WTC11 (cell line): ENCODE results near the gene HEPACAM. TPM values are rescaled to one million over a fixed set of nuclear protein-coding genes. Genes with fewer than 3 reads are reported as not detected.

Experiments used
- ATAC-seq: fragments of 200-7000 bp; cut with Tn5 transposase; 2 replicates; pipeline ENCODE4 v1.10.0; 2021; ENCODE audit warnings: mild to moderate bottlenecking, moderate library complexity
- CTCF ChIA-PET: fragments of 300-600 bp; sonication (Branson Sonifier 250); formaldehyde crosslinking; loops from one replicate; lab custom pipeline; 2021; ENCODE audit warnings: antibody characterized with exemption; lab: Charles Lee
- POLR2A ChIA-PET: fragments of 350-600 bp; sonication (Branson Sonifier 250); formaldehyde crosslinking; loops from one replicate; lab custom pipeline; 2021; ENCODE audit warnings: antibody characterized with exemption; lab: Charles Lee
- DNase-seq: peaks from one replicate; pipeline ENCODE4 v3.0.0; 2021; ENCODE audit warnings: low spot score
- H3K27ac Mint-ChIP-seq: 2 replicates; pipeline ENCODE4 v1.8.0; 2021; ENCODE audit warnings: mixed read lengths
- H3K27me3 Mint-ChIP-seq: 2 replicates; pipeline ENCODE4 v1.8.0; 2021; ENCODE audit warnings: low read depth, mild to moderate bottlenecking, moderate library complexity, mixed read lengths
- H3K36me3 Mint-ChIP-seq: 2 replicates; pipeline ENCODE4 v1.8.0; 2021; ENCODE audit warnings: mixed read lengths
- H3K4me1 Mint-ChIP-seq: 2 replicates; pipeline ENCODE4 v1.8.0; 2022; ENCODE audit warnings: mixed read lengths
- H3K4me3 Mint-ChIP-seq: 2 replicates; pipeline ENCODE4 v1.8.0; 2021; ENCODE audit warnings: mild to moderate bottlenecking, moderate library complexity, mixed read lengths
- H3K9me3 Mint-ChIP-seq: 2 replicates; pipeline ENCODE4 v1.8.0; 2021; ENCODE audit warnings: mixed read lengths
- AR ChIP-seq: fragments of 250-450 bp; sonication (Bioruptor Pico); IDR thresholded peaks from 2 replicates; pipeline ENCODE4 v1.9.0; 2021; ENCODE audit warnings: mild to moderate bottlenecking
- CDX4 ChIP-seq: fragments of 250-450 bp; sonication (Bioruptor Pico); IDR thresholded peaks from 2 replicates; pipeline ENCODE4 v1.9.0; 2021; ENCODE audit warnings: moderate library complexity, mild to moderate bottlenecking, inconsistent platforms, borderline replicate concordance
- ESRRA ChIP-seq: sonication (generic); formaldehyde crosslinking; IDR thresholded peaks from 2 replicates; pipeline ENCODE4 v1.8.1; 2022; ENCODE audit warnings: mild to moderate bottlenecking, missing genetic modification reagents, borderline replicate concordance
- FOXK1 ChIP-seq: sonication (generic); formaldehyde crosslinking; IDR thresholded peaks from 2 replicates; pipeline ENCODE4 v1.8.0; 2022; ENCODE audit warnings: mild to moderate bottlenecking, moderate library complexity, missing genetic modification reagents
- FOXP1 ChIP-seq: sonication (generic); formaldehyde crosslinking; IDR thresholded peaks from 2 replicates; pipeline ENCODE4 v1.8.0; 2022; ENCODE audit warnings: missing genetic modification reagents, mild to moderate bottlenecking, moderate library complexity, borderline replicate concordance
- FOXP4 ChIP-seq: sonication (generic); formaldehyde crosslinking; IDR thresholded peaks from 2 replicates; pipeline ENCODE4 v1.8.0; 2022; ENCODE audit warnings: mild to moderate bottlenecking, missing genetic modification reagents
- IRF1 ChIP-seq: sonication (generic); formaldehyde crosslinking; IDR thresholded peaks from 2 replicates; pipeline ENCODE4 v1.8.0; 2023; ENCODE audit warnings: missing genetic modification reagents
- IRF2 ChIP-seq: sonication (generic); formaldehyde crosslinking; IDR thresholded peaks from 2 replicates; pipeline ENCODE4 v1.8.0; 2022; ENCODE audit warnings: low read depth, missing genetic modification reagents, borderline replicate concordance
- MLX ChIP-seq: sonication (generic); formaldehyde crosslinking; IDR thresholded peaks from 2 replicates; pipeline ENCODE4 v1.8.1; 2023; ENCODE audit warnings: mild to moderate bottlenecking, missing genetic modification reagents, moderate library complexity
- NFE2L1 ChIP-seq: sonication (generic); formaldehyde crosslinking; IDR thresholded peaks from 2 replicates; pipeline ENCODE4 v1.8.1; 2023; ENCODE audit warnings: missing genetic modification reagents
- NFYB ChIP-seq: sonication (generic); formaldehyde crosslinking; conservative IDR thresholded peaks from 2 replicates; pipeline ENCODE4 v1.8.0; 2022; ENCODE audit warnings: low read depth, missing genetic modification reagents
- NR3C1 ChIP-seq: sonication (generic); formaldehyde crosslinking; conservative IDR thresholded peaks from 2 replicates; pipeline ENCODE4 v1.8.1; 2023; ENCODE audit warnings: low read depth, mild to moderate bottlenecking, missing genetic modification reagents
- SMAD3 ChIP-seq: sonication (generic); formaldehyde crosslinking; IDR thresholded peaks from 2 replicates; pipeline ENCODE4 v1.8.0; 2022; ENCODE audit warnings: missing genetic modification reagents, mild to moderate bottlenecking, borderline replicate concordance
- SP1 ChIP-seq: sonication (generic); formaldehyde crosslinking; conservative IDR thresholded peaks from 2 replicates; pipeline ENCODE4 v1.8.1; 2022; ENCODE audit warnings: missing genetic modification reagents
- USF2 ChIP-seq: sonication (generic); formaldehyde crosslinking; IDR thresholded peaks from 2 replicates; pipeline ENCODE4 v1.8.1; 2023; ENCODE audit warnings: mild to moderate bottlenecking, missing genetic modification reagents, moderate library complexity
- ZBTB21 ChIP-seq: sonication (generic); formaldehyde crosslinking; IDR thresholded peaks from 2 replicates; pipeline ENCODE4 v1.8.1; 2023; ENCODE audit warnings: mild to moderate bottlenecking, missing genetic modification reagents, borderline replicate concordance
- ZNF121 ChIP-seq: sonication (generic); formaldehyde crosslinking; IDR thresholded peaks from 2 replicates; pipeline ENCODE4 v1.8.0; 2023; ENCODE audit warnings: missing genetic modification reagents
- ZNF423 ChIP-seq: fragments of 250-450 bp; sonication (Bioruptor Pico); IDR thresholded peaks from 2 replicates; pipeline ENCODE4 v2.1.2; 2022; ENCODE audit warnings: mild to moderate bottlenecking, moderate library complexity
- total RNA-seq: library from RNA; stranded (reverse); gene quantifications from 3 replicates; pipeline ENCODE4 v1.2.3, GENCODE V29; 2021

Gene HEPACAM
- total RNA-seq, 1 experiment from 2014 or later: not detected

GRCh38 chr11:124876818-124877630, 58.8 kb downstream of the HEPACAM start:
- CTCF ChIA-PET: interaction anchor here (0.6 to 3.4 kb wide), 50 partner anchors 8 to 692 kb away, joined by 3 to 40 read pairs (median 5); partner anchors contain the start of genes CCDC15, ESAM, HEPACAM and MSANTD2
- Mint-ChIP-seq H3K9me3 (no peaks in the 10 kb centered on the region), H3K27me3 (peaks cover 54% of the 10 kb centered on the region), H3K27ac (peak overlapping the region; percentile 81), H3K36me3 (no peaks in the 10 kb centered on the region), H3K4me3 (peak overlapping the region; percentile 75), H3K4me1 (peaks cover 22% of the 10 kb centered on the region)
- peak; percentile 65 for DNase-seq
- no peak for ATAC-seq
- POLR2A ChIA-PET: interaction anchor here (0.5 to 1.5 kb wide), 5 partner anchors 10 to 538 kb away, joined by 3 to 7 read pairs (median 4); no protein-coding TSS in a partner anchor
- 0 out of 2 replicates have a peak, but pooled peaks have one; percentile 30 for TF ChIP-seq ZBTB21 (CRISPR knock-in tag)
- no peak for TF ChIP-seq AR
- 0 out of 2 replicates have a peak, but pooled peaks have one; percentile 21 for TF ChIP-seq SP1

- Mint-ChIP-seq H3K4me1 (peaks cover 22% of the 10 kb centered on the region), H3K27ac (peak overlapping the region; percentile 74; the same call in 1 of the 2 replicates), H3K4me3 (peak overlapping the region; percentile 75), H3K9me3 (no peaks in the 10 kb centered on the region), H3K36me3 (no peaks in the 10 kb centered on the region), H3K27me3 (peaks cover 63% of the 10 kb centered on the region)
- POLR2A ChIA-PET: interaction anchor here (0.5 to 1.5 kb wide), 5 partner anchors 9 to 539 kb away, joined by 4 to 7 read pairs (median 4); no protein-coding TSS in a partner anchor
- ATAC-seq (peak; percentile 83), DNase-seq (peak; percentile 89)
- CTCF ChIA-PET: interaction anchor here (0.6 to 3.4 kb wide), 52 partner anchors 8 to 1592 kb away, joined by 3 to 40 read pairs (median 4); partner anchors contain the start of genes CCDC15, ESAM, HEPACAM and MSANTD2
- 0 out of 2 replicates have a peak, but pooled peaks have one; percentile 35 for TF ChIP-seq IRF1 (CRISPR knock-in tag)
- 0 out of 2 replicates have a peak, but pooled peaks have one; percentile 45 for TF ChIP-seq ZNF121
- TF ChIP-seq ESRRA (CRISPR knock-in tag): 0 out of 2 replicates have a peak, but pooled peaks have one; percentile 68
- TF ChIP-seq NFYB (CRISPR knock-in tag): no peak
- peak; percentile 82 for TF ChIP-seq FOXP4 (CRISPR knock-in tag)
- peak; percentile 56; the same call in 1 of the 2 replicates for TF ChIP-seq ZNF423 (CRISPR knock-in tag)
- TF ChIP-seq FOXK1 (CRISPR knock-in tag): peak; percentile 78; the same call in 1 of the 2 replicates
- no peak for TF ChIP-seq CDX4 (CRISPR knock-in tag)
- TF ChIP-seq MLX (CRISPR knock-in tag): no peak
- peak; percentile 75; the same call in 1 of the 2 replicates for TF ChIP-seq NR3C1 (CRISPR knock-in tag)
- TF ChIP-seq NFE2L1 (CRISPR knock-in tag): no peak
- TF ChIP-seq USF2 (CRISPR knock-in tag): 0 out of 2 replicates have a peak, but pooled peaks have one; percentile 9
- TF ChIP-seq AR: no peak
- TF ChIP-seq IRF2 (CRISPR knock-in tag): no peak
- TF ChIP-seq SMAD3: no peak
- TF ChIP-seq FOXP1: peak; percentile 52; the same call in 1 of the 2 replicates
- peak; percentile 80 for TF ChIP-seq SP1
Measured at GRCh38 chr11:124875943-124876817, 59.7 kb downstream of the HEPACAM start.
